ENCODE measurements around the gene MAGI2.

Gene MAGI2

GRCh38 chr7:78041423-78041822, 1412.0 kb downstream of the MAGI2 start:
- DNase-seq = no peak

- DNase-seq = peak; percentile 21
Measured at GRCh38 chr7:78039790-78040776, 1413.4 kb downstream of the MAGI2 start.

- no peak for DNase-seq
Measured at GRCh38 chr7:78038465-78039080, 1414.9 kb downstream of the MAGI2 start.

- DNase-seq = no peak
Measured at GRCh38 chr7:78037603-78038002, 1415.9 kb downstream of the MAGI2 start.

- no peak for DNase-seq
Measured at GRCh38 chr7:78033410-78033809, 1420.1 kb downstream of the MAGI2 start.

GRCh38 chr7:78026492-78026891, 1427.0 kb downstream of the MAGI2 start:
- no peak for DNase-seq

GRCh38 chr7:78024591-78024990, 1428.9 kb downstream of the MAGI2 start:
- no peak for DNase-seq

- no peak for DNase-seq
Measured at GRCh38 chr7:78023191-78023590, 1430.3 kb downstream of the MAGI2 start.

- no peak for DNase-seq
Measured at GRCh38 chr7:78022165-78022564, 1431.3 kb downstream of the MAGI2 start.

GRCh38 chr7:78020874-78021249, 1432.6 kb downstream of the MAGI2 start:
- DNase-seq = no peak

GRCh38 chr7:78020136-78020873, 1433.2 kb downstream of the MAGI2 start:
- peak; percentile 74 for DNase-seq

GRCh38 chr7:78019447-78020135, 1433.9 kb downstream of the MAGI2 start:
- DNase-seq = peak; percentile 71

- peak; percentile 67 for DNase-seq
Measured at GRCh38 chr7:78018641-78019446, 1434.6 kb downstream of the MAGI2 start.

GRCh38 chr7:78017591-78018100, 1435.8 kb downstream of the MAGI2 start:
- peak; percentile 59 for DNase-seq

GRCh38 chr7:78015574-78016260, 1437.8 kb downstream of the MAGI2 start:
- DNase-seq = no peak

- no peak for DNase-seq
Measured at GRCh38 chr7:78014401-78014800, 1439.1 kb downstream of the MAGI2 start.

- DNase-seq = no peak
Measured at GRCh38 chr7:78013386-78013785, 1440.1 kb downstream of the MAGI2 start.

- no peak for DNase-seq
Measured at GRCh38 chr7:78011642-78012041, 1441.8 kb downstream of the MAGI2 start.

- DNase-seq = no peak
Measured at GRCh38 chr7:78007231-78007630, 1446.2 kb downstream of the MAGI2 start.

GRCh38 chr7:78006063-78006755, 1447.3 kb downstream of the MAGI2 start:
- DNase-seq = no peak
